GM12872 (cell line): Measurements from ENCODE around the gene TRIM47.

Source experiments
- CTCF ChIP-seq: IDR thresholded peaks from 3 replicates; pipeline ENCODE4 v1.5.1; 2011; ENCODE audit warnings: low read depth, mild to moderate bottlenecking, low read length, moderate library complexity; ENCODE audit not compliant: insufficient read depth

Gene TRIM47

GRCh38 chr17:75878174-75878998 lies at the start of gene TRIM47:
TRIM47 (minus strand) TSS chr17:75878581; CDS start chr17:75878548, 33 bp downstream.
- no peak for TF ChIP-seq CTCF

- peak; percentile 69 for TF ChIP-seq CTCF
These were observed 49.0 kb upstream of the TRIM47 start for GRCh38 chr17:75927286-75927922.

- TF ChIP-seq CTCF, result no peak
These were observed 48.1 kb upstream of the TRIM47 start for GRCh38 chr17:75926456-75926855.

- TF ChIP-seq CTCF, result no peak
These were observed 47.5 kb upstream of the TRIM47 start for GRCh38 chr17:75925912-75926311.

GRCh38 chr17:75925103-75925502 lies 46.7 kb upstream of the TRIM47 start:
- no peak for TF ChIP-seq CTCF

GRCh38 chr17:75922963-75923874 lies 44.8 kb upstream of the TRIM47 start:
- no peak for TF ChIP-seq CTCF
